CD4-positive, alpha-beta T cell treated with Interleukin-17A for 1 hour (primary cell): ENCODE data around the gene TMTC4.
"Not testable (repeated sequence)": the region's sequence is repeated elsewhere in the genome, so short reads cannot be mapped to it uniquely, and the experiment has no call there.

ENCODE experiments used
- DNase-seq: peaks from one replicate; pipeline ENCODE4 v3.0.0-alpha.2; 2020

Gene TMTC4

DNA sequence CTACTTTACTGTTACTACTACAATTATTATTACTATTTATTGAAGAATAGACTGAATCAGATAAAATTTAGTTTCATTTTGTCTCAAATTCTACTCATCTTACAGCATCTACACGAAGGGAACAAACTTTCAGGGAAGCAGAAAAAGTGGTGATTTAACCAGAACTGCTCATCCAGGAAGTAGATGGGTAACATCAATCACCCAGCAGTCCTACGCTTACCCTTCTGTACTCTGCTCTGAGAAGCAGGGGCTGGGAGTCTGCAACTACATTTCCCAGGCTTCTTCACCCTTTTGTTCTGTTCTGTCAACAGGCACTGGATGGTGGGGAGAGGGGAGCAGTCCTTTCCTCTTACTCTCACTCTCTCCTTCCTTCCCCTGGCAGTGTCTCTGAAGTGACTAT, 54.7 kb downstream of the TMTC4 start:
- DNase-seq: no peak

DNA sequence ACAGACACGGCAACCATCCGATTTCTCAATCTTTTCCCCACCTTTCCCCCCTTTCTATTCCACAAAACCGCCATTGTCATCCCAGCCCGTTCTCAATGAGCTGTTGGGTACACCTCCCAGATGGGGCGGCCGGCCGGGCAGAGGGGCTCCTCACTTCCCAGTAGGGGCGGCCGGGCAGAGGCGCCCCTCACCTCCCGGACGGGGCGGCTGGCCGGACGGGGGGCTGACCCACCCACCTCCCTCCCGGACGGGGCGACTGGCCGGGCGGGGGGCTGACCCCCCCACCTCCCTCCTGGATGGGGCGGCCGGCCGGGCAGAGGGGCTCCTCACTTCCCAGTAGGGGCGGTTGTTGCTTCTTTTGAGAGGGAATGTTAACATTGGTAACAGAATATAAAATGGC, 55.7 kb downstream of the TMTC4 start:
- not testable (repeated sequence) for DNase-seq

DNA sequence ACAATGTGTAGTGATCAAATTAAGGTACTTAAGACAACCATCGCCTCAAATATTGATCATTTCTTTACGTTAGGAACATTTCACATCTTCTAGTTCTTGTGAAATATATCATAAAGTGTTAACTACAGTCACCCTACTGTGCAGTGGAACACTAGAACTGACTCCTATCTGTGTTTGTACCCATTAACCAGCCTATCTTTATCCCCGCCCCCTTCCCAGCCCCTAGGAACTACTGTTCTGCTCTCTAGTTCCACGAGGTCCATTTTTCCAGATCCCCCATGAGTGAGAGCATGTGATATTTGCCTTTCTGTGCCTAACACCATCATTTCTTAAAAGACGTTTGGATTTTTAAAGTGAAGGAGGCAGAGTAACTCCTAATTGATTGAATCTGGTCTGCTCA, 61.6 kb downstream of the TMTC4 start:
- no peak for DNase-seq

DNA sequence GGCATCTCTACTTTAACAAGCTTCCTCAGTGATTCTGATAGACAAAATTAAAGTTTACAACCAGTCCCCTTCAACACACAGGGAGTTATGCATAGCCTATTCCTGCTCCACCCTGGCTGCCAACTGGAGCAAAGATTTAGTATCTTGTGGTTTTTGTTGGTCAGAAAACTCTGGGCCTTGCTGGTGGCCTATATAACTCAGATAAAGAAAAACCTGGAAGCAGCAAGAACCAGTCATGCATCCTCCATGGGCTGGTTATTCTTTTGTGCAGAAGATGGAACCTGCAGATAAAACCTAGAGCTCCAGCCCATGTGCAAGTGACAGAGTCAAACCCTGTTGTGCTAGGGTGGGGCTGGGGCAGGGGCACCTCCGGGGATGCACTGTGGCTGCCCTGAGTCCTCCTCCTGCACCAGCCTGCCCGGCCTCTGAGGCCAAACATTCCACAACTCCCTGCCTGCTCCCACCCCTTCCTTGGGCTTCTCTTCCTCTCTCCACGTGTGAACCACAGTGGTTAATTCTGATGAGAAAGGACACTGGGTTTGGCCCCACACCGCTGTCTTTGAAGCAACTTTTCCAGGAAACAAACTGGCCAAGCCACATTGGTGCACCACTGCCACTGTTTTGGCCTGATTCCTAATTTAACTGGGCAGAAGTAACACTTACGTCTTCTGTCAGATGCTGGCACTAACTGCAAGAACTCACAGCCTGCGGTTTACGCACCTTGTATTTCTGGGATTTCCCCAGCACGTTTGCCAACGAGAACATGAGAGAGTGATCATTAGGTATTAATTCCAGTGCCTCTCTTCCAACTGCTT, 62.7 kb downstream of the TMTC4 start:
- DNase-seq: peak; percentile 45

DNA sequence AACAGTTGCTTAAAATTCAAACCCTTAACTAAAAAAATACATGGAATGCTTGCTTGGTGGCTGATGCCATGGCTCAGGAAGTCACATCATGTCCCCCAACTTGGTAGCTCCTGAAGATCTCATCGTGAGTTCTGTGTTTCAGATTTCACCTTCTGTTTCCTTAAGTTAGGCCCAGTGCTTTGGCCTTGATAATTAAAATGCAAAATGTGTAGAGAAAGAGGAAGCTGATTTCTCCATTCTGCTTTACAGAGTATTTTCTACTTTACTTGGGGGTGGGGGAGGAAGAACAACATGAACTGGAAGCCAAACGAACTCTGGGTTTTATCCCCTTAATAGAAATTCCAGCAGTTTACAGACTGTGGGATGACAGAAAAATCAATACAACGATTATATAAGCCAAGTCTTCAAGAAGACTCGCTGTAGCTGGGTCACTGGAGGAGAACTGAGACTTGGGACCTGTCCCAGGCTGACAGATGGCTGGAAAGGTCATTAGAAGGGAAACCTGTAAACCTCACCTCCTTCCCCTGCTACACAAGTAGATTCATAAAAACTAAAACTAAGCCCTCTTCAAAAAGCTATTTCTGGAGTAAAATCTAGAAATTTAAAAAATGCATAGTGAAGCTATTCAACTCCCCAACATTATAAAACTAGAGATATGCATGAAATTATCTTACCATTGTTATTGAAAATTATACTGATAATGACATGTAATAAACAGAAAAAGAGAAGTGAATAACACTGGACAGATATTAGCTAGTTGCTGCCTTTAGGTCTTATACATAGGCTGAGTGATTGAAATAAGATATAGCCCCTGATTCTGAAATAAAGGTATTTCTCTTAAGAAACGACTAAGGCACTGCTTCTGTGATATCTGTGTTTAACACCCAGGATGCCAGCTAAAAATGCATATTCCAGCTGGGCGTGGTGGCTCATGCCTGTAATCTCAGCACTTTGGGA, 63.9 kb downstream of the TMTC4 start:
- DNase-seq: no peak

DNA sequence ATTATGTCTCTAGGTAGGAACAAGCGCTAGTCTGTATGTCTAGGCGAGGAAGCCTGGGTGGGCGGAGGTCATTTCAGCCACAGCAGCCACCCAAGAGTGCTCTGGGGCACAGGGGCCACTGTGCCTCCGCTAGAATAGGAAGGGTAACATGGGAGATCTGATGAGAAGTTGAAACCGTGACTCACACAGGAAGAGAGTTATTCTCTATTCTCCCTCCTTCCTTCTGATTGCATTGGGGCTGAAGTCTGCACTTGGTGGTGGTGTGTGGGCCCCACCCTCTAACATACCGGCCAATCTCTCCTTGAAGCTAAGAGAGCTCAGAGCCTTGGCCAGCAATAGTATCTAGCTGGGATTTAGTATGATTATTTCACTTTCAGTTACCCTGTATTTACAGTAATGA, 65.7 kb downstream of the TMTC4 start:
- peak; percentile 18 for DNase-seq

DNA sequence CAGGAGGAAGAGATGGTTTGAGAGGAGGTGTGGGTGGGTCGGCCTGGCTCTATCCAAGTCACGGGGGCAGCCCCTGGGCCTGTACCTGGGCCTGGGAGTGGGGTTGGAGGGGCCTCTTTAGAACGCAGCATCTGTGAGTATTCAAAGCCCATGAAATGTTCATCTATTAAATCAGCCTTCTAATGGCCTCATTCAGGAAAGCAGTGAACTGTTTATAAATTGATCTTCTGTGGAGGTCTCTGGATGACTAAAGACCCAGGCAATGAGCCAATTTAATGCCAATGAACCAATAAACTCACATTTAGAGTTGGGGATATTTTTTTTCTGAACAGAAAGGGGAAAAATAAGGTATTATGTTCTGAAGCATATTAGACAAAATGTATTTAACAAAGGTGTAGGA, 66.1 kb downstream of the TMTC4 start:
- no peak for DNase-seq

DNA sequence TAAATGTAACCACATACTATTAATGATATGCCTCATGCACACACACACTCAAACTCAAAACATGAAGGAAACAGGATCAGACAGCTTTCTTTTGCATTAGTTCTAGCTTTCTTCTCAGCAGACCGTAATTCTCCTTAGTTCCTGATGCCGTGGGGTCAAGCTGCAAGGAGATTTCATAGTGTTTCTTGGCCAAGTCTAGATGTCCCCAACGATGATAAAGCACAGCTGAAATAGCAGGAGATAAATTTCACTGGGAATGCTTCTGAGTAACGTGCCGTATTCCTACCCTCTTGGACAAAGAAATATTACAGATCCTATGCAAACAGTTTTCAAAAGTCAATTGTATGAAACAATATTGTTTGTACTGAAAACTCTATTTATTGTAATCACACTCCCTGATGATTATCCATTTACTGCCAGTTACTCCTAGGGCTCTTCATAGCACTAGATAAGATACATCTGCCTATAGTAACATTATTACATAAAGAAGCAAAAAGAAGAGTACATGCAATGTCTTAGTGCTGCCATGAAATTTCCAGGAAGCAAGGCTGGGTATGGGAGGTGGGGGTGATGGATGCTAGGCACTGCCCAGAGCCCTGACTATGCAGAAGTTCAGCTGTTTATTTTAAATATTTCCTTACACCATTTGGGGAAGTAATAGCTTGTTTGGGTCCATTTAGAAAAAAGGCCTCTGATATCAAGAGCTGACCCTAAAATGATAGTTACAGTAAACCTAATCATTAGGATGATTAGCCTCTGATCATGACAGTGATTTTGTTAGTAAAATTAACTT, 69.5 kb downstream of the TMTC4 start:
- no peak for DNase-seq

DNA sequence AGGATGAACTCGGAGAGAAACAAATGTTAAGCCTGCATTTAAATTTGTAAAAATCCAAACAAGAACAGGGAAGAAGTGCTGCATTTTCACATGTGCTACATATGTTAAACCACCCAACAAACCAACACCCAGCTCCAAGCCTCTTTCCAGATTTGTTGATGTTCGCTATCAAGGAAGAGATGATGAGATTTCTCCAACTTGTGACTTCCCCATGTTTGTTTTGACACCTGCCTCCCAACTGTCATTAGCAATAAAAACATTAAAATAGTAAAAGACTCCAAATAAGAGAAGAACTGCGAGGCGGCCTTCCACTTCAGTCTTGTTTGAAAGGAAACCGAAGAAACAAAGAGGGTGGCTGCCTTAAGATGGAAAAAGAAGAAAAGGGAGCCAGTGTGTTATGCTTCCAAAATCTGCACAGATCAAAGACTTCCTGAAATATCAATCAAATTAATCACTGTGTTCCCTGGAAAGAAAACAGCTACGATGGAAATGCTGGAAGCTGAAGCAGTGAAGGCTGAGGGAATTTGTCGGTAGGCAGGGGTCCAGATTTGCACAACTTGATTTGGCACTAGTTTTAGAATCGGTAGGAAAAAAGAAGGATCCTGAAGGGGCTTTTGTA, 72.0 kb downstream of the TMTC4 start:
- DNase-seq: no peak

DNA sequence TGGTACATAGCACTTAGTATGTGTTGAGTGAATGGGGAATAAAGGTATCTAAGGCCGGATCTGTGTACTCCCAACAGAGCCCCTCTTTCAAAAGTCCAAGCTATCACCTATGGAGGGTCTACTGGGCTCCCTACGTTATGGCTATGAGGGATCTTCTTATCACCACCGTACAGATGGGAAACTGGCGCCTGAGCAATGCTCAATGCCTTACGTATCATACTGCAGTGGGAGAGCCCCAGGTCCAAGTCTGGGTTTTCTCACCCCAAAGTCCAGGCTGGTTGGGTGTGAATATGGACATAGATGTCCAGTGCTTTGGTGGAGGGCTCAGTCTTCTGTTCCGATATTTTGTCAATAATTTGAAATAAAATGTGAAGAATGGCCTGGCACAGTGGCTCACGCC, 72.9 kb downstream of the TMTC4 start:
- no peak for DNase-seq

DNA sequence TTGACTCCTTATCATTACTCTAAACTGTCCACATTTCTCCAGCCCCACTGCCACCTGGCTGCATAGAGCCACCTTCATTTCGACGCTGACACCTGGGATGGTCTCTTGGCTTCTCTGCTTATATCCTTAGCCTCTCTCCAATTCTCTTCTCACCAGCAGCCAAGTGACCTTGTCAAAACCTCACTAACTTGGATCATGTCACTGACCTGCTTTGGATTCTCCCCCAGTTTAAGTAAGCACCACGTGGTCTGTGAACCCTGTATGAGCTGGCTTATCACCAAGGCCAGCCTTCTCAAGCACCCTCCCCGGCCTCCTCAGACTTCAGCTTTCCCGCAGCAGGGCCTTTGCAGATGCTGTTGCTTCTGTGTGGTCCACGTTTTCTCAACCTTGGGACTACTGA, 73.7 kb downstream of the TMTC4 start:
- no peak for DNase-seq

DNA sequence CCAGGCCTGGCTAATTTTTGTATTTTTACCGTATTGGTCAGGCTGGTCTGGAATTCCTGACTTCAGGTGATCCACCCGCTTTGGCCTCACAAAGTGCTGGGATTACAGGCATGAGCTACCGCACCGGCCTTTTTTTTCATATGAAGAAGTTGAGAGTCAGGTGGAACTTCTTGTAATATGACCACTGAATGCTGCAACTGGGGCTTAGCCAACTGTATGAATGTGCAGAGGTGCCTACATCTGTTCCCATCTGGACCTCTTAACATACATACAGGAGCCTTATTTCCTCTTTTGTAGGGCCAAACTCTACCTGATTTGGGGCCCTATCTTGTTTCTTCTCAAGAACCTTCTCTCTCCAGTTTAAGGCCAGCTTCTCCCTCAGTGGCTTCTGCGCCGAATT, 74.1 kb downstream of the TMTC4 start:
- no peak for DNase-seq

DNA sequence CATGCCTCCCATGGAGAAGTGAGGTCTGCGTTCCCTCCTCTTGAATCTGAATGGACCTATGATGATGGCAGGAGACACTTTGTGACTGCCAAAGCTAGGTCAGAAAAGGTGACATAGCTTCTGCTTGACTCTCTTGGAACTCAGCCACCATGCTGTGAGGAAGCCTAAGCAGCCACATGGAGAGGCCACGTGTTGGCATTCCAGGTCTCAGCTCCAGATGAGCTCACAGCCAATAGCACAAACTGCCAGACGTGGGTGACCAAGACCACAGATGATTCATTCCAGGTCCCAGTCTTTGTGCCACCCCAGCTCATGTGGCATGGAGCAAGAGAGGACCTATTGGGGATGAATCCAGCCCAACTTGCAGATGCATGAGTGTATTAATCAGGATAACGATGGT, 77.3 kb downstream of the TMTC4 start:
- DNase-seq: no peak

DNA sequence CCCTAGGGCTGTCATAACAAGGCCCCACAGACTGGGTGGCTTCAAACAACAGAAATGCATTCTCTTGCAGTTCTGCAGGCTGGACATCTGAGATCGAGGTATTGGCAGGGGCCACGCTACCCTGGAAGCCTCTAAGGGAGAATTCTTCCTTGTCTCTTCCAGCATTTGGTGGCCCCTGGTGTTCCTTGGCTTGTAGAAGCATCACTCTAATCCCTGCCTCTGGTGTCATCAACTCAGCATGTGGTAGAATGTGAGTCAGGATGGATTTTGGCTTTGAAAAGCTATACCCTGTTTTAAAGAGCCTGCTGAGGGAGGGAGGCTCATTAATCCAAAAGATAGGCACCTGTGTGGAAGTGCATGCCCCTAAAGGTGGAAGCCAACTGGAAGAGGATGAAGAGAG, 78.1 kb downstream of the TMTC4 start:
- DNase-seq: no peak

DNA sequence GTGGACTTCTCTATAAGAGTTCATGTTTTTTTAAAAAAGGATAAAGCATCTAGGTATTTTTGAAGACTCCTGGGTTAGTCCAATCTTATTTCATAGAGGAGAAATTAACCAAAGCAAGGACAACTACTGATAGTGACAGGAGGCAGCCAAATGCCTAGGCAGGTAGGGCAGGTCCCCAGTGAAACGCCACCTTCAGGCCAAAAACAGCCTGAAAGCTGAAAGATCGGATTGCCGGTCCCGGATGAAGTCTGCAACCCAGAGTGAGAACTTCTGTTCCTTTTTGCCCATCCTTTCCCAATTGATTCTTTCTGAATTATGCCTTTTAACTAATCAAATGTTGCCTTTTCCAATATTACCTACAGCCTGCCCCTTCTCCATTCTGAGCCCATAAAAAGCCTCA, 79.9 kb downstream of the TMTC4 start:
- no peak for DNase-seq

DNA sequence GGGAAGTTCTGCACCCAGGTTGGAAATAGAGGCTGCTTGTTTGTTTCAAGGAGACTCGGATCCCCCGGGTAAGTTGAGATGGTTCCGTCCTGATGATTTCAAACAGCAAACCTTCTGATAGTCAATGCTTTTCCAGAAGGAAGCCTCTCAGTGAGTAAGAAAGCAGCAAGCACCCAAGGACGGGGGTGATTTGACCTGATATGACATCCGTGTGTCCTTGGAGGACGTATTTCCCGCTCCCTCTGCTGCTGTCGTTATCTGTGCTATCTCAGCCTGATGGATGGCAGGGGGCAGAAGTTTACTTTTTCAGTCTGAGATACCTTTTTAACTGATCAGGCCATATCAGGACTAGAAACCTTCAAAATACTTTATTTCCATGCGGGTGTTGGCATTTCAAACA, 80.3 kb downstream of the TMTC4 start:
- DNase-seq: no peak

DNA sequence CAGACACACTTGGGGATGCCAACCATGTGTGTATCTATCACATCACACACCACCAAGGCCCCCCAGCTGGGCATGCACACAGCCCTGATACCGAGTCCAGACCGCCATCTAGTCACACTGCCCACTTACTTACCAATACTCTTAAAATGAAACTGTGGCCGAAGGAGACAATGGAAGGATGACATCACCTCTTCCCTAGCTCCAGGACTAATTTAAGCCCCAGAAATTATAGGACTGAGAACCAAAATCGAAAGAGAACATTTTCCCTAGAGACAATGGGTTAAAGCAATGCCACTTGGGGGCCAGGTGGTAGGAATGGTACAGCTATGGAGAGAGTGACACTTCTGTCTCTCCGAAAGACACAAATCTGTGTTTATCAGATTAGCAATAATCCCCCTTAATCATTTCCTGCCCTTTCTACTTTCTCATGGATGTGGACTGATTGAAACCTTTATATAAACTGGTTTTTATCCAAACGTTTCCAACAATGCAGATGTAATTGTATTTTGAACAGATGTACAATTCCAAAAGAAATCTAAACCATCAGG, 85.3 kb downstream of the TMTC4 start:
- DNase-seq: no peak

DNA sequence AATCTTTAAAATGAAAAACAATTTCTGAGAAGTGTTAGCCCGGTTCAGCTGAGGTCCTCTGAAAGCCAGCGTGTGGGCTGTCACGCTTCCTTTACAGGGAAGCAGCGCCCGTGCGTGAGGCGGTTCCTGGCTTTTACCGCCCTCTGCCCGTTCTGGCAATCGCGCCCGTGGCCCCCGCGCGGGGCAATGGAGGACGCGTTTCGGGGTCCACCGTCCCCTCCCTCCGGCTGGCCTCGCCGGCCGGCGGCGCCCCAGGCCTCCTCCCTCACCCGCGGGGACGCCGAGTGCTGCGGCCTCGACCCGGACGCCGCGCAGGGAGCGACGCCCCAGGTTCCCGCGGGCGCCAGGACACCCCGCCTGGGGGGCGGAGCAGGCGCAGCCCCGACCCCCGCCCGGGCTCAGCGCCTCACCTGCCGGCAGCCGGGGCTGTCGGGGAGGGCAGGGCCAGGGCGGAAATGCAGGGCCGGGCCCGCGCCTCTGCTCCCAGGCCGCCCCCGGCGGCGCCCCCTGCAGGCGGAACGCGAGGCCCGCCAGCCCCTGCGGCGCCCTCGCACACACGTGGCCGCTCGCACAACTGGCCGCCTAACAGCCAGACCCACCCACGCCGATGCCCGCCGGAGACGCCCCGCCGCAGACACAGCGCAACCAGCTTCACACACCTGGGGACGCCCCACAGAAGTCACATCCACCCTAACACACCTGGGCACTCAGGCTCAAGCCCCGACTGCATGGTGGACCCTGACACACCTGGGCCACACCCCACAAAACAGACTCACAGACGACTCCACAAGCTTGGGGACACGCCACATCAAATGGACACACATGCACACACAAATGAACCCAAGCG, 86.0 kb downstream of the TMTC4 start, which contains the start of gene GGACT:
TSS of gene GGACT (minus strand) at position 459 of the 847 bp plus-strand sequence. CDS start 56,198 bp downstream, outside the sequence.
- DNase-seq: peak; percentile 86

DNA sequence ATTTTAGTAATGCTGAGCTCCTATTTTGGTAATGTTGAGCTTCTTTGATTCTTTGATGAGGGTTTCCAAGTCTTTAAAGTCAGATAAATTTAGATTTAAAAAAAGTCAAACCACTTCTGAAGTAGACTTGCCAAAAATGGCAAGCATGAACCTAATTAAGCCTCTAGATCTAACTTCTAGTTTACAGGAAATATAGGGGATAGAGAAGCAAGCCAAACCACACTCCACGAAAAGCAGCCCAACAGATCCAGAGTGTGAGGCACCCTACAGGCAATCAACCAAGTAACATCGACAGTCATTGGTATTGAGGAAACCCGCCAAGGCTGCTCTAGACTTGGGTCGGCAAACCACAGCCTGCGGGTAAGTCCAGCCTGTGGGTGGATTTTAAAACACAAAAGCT, 89.7 kb downstream of the TMTC4 start:
- DNase-seq: peak; percentile 18

DNA sequence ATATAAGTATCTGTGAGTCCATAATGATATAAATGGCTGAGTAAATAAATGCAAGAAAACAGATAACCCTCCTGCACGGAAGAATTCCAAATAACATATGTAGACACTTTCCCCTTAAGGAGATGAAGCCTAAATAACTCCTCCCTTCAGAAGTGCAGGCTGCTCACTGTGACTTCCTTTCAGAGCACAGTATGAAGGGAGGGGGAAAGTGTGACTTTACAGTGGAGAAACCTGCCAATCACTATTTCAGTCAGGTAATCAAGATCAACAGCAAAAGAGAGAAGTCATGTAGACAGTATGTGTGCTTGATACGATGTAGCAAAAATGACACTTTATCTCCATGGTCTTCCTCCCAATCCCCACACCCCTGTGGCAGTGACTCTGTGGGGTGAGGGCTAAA, 93.1 kb downstream of the TMTC4 start:
- DNase-seq: no peak

DNA sequence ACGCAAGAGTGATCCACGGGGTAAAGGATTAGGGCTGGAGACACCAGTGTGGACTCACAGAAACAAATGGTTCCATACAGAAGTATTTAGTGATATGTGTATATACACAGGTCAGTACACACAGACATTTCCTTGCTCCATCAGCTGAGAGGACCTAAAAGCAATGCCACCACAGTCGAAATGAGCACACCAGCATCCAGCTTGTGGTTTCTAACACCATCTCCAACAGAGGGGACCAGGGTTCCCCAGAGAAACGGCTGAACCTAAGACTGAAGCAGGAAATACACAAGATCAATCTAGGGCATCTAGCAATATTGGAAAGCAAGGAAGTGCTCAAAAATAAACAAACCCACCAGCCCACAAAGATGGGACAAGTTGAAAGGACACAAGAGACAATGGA, 93.6 kb downstream of the TMTC4 start:
- no peak for DNase-seq
